Stimulated activated CD8-positive, alpha-beta memory T cell treated with anti-CD3 and anti-CD28 coated beads, Interleukin-4, amount 100 ng/mL, for 4 hours (primary cell): ENCODE results near the gene DYNC1LI1.
"Not testable (repeated sequence)": the region's sequence is repeated elsewhere in the genome, so short reads cannot be mapped to it uniquely, and the experiment has no call there.

Source experiments
- DNase-seq, 2 donors: peaks; one replicate each; pipeline ENCODE4 v3.0.0-alpha.2; 2020; ENCODE audit warnings: low read depth in 2 of 2, low spot score in 1 of 2

DYNC1LI1 gene

GRCh38 chr3:32584660-32585059, 14.0 kb upstream of the DYNC1LI1 start:
- no peak for DNase-seq

- no peak for DNase-seq
These were observed 13.1 kb upstream of the DYNC1LI1 start for GRCh38 chr3:32583708-32584107.

- DNase-seq, result not testable (repeated sequence)
These were observed 8.0 kb upstream of the DYNC1LI1 start for GRCh38 chr3:32578669-32579068.

GRCh38 chr3:32577581-32578556, 7.2 kb upstream of the DYNC1LI1 start:
- DNase-seq, result no peak

- no peak for DNase-seq
These were observed 6.5 kb upstream of the DYNC1LI1 start for GRCh38 chr3:32577174-32577573.

- DNase-seq, result no peak
These were observed 4.9 kb upstream of the DYNC1LI1 start for GRCh38 chr3:32575451-32576113.

GRCh38 chr3:32571192-32571485, 481 bp upstream of the DYNC1LI1 start:
- no peak for DNase-seq

GRCh38 chr3:32569540-32570420, 878 bp downstream of the DYNC1LI1 start:
- peak; percentile 3 to 12 for DNase-seq

GRCh38 chr3:32568953-32569352, 1.7 kb downstream of the DYNC1LI1 start:
- DNase-seq, result no peak

GRCh38 chr3:32564195-32564594, 6.5 kb downstream of the DYNC1LI1 start:
- DNase-seq, result no peak

GRCh38 chr3:32562640-32563039, 8.0 kb downstream of the DYNC1LI1 start:
- DNase-seq, result no peak

- no peak for DNase-seq
These were observed 12.9 kb downstream of the DYNC1LI1 start for GRCh38 chr3:32557640-32558352.

- DNase-seq, result no peak
These were observed 14.3 kb downstream of the DYNC1LI1 start for GRCh38 chr3:32556332-32556731.

- no peak for DNase-seq
These were observed 16.7 kb downstream of the DYNC1LI1 start for GRCh38 chr3:32553973-32554372.

- no peak for DNase-seq
These were observed 17.2 kb downstream of the DYNC1LI1 start for GRCh38 chr3:32553459-32553858.

- DNase-seq, result no peak
These were observed 18.6 kb downstream of the DYNC1LI1 start for GRCh38 chr3:32552013-32552412.

GRCh38 chr3:32551496-32551895, 19.2 kb downstream of the DYNC1LI1 start:
- DNase-seq, result no peak

- no peak for DNase-seq
These were observed 19.6 kb downstream of the DYNC1LI1 start for GRCh38 chr3:32551087-32551486.

GRCh38 chr3:32545305-32545704, 25.4 kb downstream of the DYNC1LI1 start:
- DNase-seq, result no peak

- no peak for DNase-seq
These were observed 25.8 kb downstream of the DYNC1LI1 start for GRCh38 chr3:32544894-32545293.

GRCh38 chr3:32542807-32543206, 27.9 kb downstream of the DYNC1LI1 start:
- DNase-seq, result no peak
